ENCODE measurements around the gene PRSS2. TPM values are rescaled to one million over a fixed set of nuclear protein-coding genes. Genes with fewer than 3 reads are reported as not detected.
"Not testable (repeated sequence)": the region's sequence is repeated elsewhere in the genome, so short reads cannot be mapped to it uniquely, and the experiment has no call there.

The PRSS2 gene
- total RNA-seq, 1 experiment from 2014 or later, result 9.3 TPM

GRCh38 chr7:142752376-142753225, 18.2 kb upstream of the PRSS2 start:
- BruUV-seq (replicated peaks), result no TSS peak

DNA sequence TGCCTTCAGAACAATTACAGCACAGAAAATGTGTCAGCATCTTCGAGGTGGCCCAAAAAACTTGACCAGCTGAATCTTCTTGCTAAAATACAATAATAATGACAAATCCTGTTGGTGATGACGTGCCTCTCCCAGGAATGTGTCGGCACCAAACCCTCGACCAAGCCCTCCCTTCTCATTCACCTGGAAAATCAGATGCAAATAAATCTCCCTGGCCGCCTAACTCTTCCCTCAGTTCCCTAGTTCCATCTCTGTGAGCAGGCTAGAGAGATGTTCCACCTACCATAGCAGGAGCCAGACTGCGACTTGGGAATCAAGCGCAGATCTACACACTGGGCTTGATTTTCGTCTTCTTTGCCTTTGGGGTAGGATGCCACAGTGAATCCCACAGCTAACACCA, 17.4 kb upstream of the PRSS2 start:
- Histone ChIP-seq H3K4me3 (ENCODE audit: low read depth, low read length) (no peak overlapping the region), H3K27me3 (replicated peaks; ENCODE audit: control insufficient read depth, insufficient read depth, low read length) (no peaks in the 10 kb centered on the region), H3K4me1 (peaks cover 10% of the 10 kb centered on the region; the same call in 1 of the 2 replicates), H3K36me3 (ENCODE audit: control insufficient read depth, insufficient read depth, low read length) (no peaks in the 10 kb centered on the region), H3K9me3 (no peaks in the 10 kb centered on the region)
- Mint-ChIP-seq H3K27ac (ENCODE audit: unreplicated experiment) (no peak overlapping the region), H3K36me3 (ENCODE audit: insufficient read depth, unreplicated experiment) (no peaks in the 10 kb centered on the region), H3K27me3 (ENCODE audit: insufficient read depth, unreplicated experiment) (no peaks in the 10 kb centered on the region), H3K9me3 (ENCODE audit: unreplicated experiment) (peaks cover 12% of the 10 kb centered on the region), H3K4me3 (ENCODE audit: unreplicated experiment) (no peak overlapping the region), H3K4me1 (ENCODE audit: low read depth, unreplicated experiment) (peaks cover 14% of the 10 kb centered on the region)
- TF ChIP-seq, protein P1, sequence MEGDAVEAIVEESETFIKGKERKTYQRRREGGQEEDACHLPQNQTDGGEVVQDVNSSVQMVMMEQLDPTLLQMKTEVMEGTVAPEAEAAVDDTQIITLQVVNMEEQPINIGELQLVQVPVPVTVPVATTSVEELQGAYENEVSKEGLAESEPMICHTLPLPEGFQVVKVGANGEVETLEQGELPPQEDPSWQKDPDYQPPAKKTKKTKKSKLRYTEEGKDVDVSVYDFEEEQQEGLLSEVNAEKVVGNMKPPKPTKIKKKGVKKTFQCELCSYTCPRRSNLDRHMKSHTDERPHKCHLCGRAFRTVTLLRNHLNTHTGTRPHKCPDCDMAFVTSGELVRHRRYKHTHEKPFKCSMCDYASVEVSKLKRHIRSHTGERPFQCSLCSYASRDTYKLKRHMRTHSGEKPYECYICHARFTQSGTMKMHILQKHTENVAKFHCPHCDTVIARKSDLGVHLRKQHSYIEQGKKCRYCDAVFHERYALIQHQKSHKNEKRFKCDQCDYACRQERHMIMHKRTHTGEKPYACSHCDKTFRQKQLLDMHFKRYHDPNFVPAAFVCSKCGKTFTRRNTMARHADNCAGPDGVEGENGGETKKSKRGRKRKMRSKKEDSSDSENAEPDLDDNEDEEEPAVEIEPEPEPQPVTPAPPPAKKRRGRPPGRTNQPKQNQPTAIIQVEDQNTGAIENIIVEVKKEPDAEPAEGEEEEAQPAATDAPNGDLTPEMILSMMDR (IDR thresholded peaks at IDR 0.05; ENCODE audit: insufficient read depth in 1 of 2, low read depth in 1 of 2, low read length in 1 of 2, severe bottlenecking in 1 of 2, unreplicated experiment in 1 of 2), result no peak
- BruUV-seq (replicated peaks), result no TSS peak
- ChIA-PET CTCF (no interaction called here), POLR2A (no interaction called here)
- DNase-seq, result no peak
- intact Hi-C loops (cut with micrococcal nuclease; ENCODE audit: unreplicated experiment), result no loop called here

More at GRCh38 chr7:142752376-142753225, 18.2 kb upstream of the PRSS2 start:
- Mint-ChIP-seq H3K36me3 (ENCODE audit: insufficient read depth, unreplicated experiment) (no peaks in the 10 kb centered on the region), H3K9me3 (ENCODE audit: unreplicated experiment) (peaks cover 18% of the 10 kb centered on the region), H3K4me1 (ENCODE audit: low read depth, unreplicated experiment) (peaks cover 17% of the 10 kb centered on the region), H3K27me3 (ENCODE audit: insufficient read depth, unreplicated experiment) (no peaks in the 10 kb centered on the region), H3K27ac (ENCODE audit: unreplicated experiment) (no peak overlapping the region), H3K4me3 (ENCODE audit: unreplicated experiment) (no peak overlapping the region)
- TF ChIP-seq, protein P1 (IDR thresholded peaks at IDR 0.05; ENCODE audit: insufficient read depth in 1 of 2, low read depth in 1 of 2, low read length in 1 of 2, severe bottlenecking in 1 of 2, unreplicated experiment in 1 of 2), result no peak
- Histone ChIP-seq H3K27me3 (replicated peaks; ENCODE audit: control insufficient read depth, insufficient read depth, low read length) (no peaks in the 10 kb centered on the region), H3K4me1 (peaks cover 10% of the 10 kb centered on the region; the same call in 1 of the 2 replicates), H3K36me3 (ENCODE audit: control insufficient read depth, insufficient read depth, low read length) (no peaks in the 10 kb centered on the region), H3K9me3 (no peaks in the 10 kb centered on the region), H3K4me3 (ENCODE audit: low read depth, low read length) (no peak overlapping the region)
- ChIA-PET POLR2A (no interaction called here), CTCF (no interaction called here)
- intact Hi-C loops (cut with micrococcal nuclease; ENCODE audit: unreplicated experiment), result no loop called here
- DNase-seq, result no peak

GRCh38 chr7:142753925-142754491, 16.8 kb upstream of the PRSS2 start:
- peaks cover 15% of the 10 kb centered on the region for H3K9me3 Mint-ChIP-seq (ENCODE audit: unreplicated experiment)
- H3K27me3 ChIP-seq (replicated peaks; ENCODE audit: control insufficient read depth, insufficient read depth, low read length); H3K36me3 Mint-ChIP-seq (ENCODE audit: insufficient read depth, unreplicated experiment); H3K36me3 ChIP-seq (ENCODE audit: control insufficient read depth, insufficient read depth, low read length); H3K9me3 ChIP-seq; H3K4me3 ChIP-seq (ENCODE audit: low read depth, low read length); CTCF ChIA-PET; BruUV-seq (replicated peaks); H3K4me1 Mint-ChIP-seq (ENCODE audit: low read depth, unreplicated experiment); DNase-seq; H3K4me3 Mint-ChIP-seq (ENCODE audit: unreplicated experiment); H3K27me3 Mint-ChIP-seq (ENCODE audit: insufficient read depth, unreplicated experiment); H3K27ac Mint-ChIP-seq (ENCODE audit: unreplicated experiment); POLR2A ChIA-PET; intact Hi-C loops (cut with micrococcal nuclease; ENCODE audit: unreplicated experiment); H3K4me1 ChIP-seq: not testable (repeated sequence)

Data from Caco-2 (cell line).